ENCODE measurements around the gene FAM229A. TPM values are rescaled to one million over a fixed set of nuclear protein-coding genes. Genes with fewer than 3 reads are reported as not detected.

Gene FAM229A
- total and polyA plus RNA-seq, 10 donors = 10.5 to 27.6 (median 14.0) TPM

DNA sequence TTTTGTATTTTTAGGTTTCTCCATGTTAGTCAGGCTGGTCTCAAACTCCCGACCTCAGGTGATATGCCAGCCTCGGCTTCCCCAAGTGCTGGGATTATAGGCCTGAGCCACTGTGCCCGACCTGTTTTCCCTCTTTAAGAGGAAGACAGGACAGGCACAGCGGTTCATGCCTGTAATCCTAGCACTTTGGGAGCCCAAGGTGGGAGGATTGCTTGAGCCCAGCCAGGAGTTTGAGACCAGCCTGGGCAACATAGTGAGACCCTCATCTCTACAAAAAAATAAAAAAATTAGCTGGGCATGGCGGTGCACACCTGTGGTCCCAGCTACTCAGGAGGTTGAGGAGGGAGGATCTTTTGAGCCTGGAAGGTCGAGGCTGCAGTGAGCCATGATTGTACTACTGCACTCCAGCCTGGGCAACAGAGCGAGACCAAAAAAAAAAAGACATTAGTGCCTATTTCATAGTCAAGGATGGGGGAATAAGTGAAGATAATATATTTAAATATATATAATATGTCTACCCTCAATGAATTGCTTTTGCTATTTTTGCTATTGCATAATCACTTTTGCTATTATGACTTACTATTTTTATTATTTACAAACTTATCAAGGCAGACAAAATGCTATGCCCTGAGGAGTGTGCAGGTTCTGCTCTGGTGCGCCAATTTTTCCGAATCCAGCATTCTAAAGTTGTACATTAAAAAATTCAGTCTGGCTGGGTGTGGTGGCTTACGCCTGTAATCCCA, 44.0 kb downstream of the FAM229A start:
- Histone ChIP-seq H3K27ac (peak overlapping the region in 2 of 8 donors; percentile 58 to 76), H3K4me1 (peaks cover 12 to 92% (median 69%) of the 10 kb centered on the region in 6 donors), H3K9me3 (no peaks in the 10 kb centered on the region), H3K36me3 (peaks cover 0 to 77% (median 14%) of the 10 kb centered on the region in 6 donors), H3K27me3 (replicated peaks in 1 of 7) (no peaks in the 10 kb centered on the region), H3K4me3 (no peak overlapping the region)
- 94 to 97% (median 94%) methylated on average over 10 of the region's 10 CpGs for WGBS, 5 donors
- intact Hi-C loops (cut with DNase I; ENCODE audit: low total_unique reads) = no loop called here
- no peak for DNase-seq
- no peak for TF ChIP-seq POLR2A (IDR thresholded peaks at IDR 0.05)
- TF ChIP-seq, protein P1, sequence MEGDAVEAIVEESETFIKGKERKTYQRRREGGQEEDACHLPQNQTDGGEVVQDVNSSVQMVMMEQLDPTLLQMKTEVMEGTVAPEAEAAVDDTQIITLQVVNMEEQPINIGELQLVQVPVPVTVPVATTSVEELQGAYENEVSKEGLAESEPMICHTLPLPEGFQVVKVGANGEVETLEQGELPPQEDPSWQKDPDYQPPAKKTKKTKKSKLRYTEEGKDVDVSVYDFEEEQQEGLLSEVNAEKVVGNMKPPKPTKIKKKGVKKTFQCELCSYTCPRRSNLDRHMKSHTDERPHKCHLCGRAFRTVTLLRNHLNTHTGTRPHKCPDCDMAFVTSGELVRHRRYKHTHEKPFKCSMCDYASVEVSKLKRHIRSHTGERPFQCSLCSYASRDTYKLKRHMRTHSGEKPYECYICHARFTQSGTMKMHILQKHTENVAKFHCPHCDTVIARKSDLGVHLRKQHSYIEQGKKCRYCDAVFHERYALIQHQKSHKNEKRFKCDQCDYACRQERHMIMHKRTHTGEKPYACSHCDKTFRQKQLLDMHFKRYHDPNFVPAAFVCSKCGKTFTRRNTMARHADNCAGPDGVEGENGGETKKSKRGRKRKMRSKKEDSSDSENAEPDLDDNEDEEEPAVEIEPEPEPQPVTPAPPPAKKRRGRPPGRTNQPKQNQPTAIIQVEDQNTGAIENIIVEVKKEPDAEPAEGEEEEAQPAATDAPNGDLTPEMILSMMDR (IDR thresholded peaks at IDR 0.05 in 8 of 11, conservative IDR thresholded peaks at IDR 0.05 in 3 of 11) = no peak
- no peak for TF ChIP-seq POLR2AphosphoS5 (IDR thresholded peaks at IDR 0.05)

DNA sequence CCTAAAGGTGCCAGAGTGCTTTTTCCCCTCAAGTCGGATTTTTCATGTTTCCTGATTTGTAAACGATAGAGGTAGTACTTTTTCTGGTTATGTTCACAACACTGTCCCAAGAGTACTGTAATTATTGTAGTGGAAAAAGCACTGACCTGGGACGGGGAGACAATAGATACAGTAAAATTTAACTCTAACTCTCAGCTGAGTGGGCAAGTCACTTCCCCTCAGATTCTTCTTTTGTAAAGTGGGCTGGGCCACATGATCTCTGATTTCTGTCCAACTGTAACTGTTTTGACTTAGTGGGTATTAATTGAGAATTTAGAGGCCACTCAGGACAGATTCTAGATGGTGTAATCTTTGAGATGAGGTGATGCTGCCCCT, 45.4 kb downstream of the FAM229A start:
- TF ChIP-seq POLR2A (IDR thresholded peaks at IDR 0.05) (no peak), POLR2AphosphoS5 (IDR thresholded peaks at IDR 0.05) (no peak)
- TF ChIP-seq, protein P1 (IDR thresholded peaks at IDR 0.05 in 8 of 11, conservative IDR thresholded peaks at IDR 0.05 in 3 of 11) = no peak
- peaks cover 0 to 66% (median 14%) of the 10 kb centered on the region in 6 donors for H3K36me3 ChIP-seq
- peak overlapping the region in 6 of 8 donors; percentile 29 to 76 (median 57) for H3K27ac ChIP-seq
- no peaks in the 10 kb centered on the region for H3K27me3 ChIP-seq (replicated peaks in 1 of 7)
- H3K4me1 ChIP-seq = peaks cover 7 to 92% (median 61%) of the 10 kb centered on the region in 6 donors
- no peak for DNase-seq
- intact Hi-C loops (cut with DNase I; ENCODE audit: low total_unique reads) = no loop called here
- peak overlapping the region in 1 of 8 donors; percentile 19 for H3K4me3 ChIP-seq
- H3K9me3 ChIP-seq = no peaks in the 10 kb centered on the region
- 54 to 78% (median 66%) methylated on average over 3 of the region's 3 CpGs for WGBS, 5 donors

DNA sequence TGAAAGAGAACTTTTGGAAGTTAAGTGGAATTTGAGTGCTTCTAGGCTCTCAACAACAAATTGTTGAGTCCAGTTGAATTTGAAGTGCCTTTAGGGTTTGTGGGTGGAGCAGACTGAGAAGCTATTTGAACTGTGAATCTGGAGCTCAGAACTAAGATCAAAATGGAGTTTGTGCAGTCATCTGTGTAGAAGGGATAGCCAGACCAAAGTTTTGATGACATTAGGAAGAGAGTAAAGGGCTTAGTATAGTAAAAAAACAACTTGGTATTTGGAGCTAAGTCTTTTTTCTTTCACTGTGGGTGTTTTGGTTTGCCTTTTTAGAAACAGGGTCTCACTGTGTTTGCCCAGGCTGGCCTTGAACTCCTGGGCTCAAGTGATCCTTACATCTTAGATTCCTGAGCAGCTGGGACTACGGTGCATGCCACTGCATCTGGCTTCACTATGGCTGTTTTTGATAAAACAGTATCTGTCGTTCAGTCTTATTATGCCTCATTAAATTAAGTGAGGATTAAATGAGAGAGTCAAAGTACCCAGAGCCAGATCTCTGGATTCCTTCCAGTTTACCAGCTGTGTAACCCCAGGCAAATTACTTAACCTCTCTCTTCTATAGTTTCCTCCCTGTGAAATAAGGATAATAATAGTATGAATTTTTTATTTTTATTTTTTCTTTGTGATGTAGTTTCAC, 50.4 kb downstream of the FAM229A start:
- Histone ChIP-seq H3K27ac (peak overlapping the region in 3 of 8 donors; percentile 5 to 41 (median 32)), H3K27me3 (replicated peaks in 1 of 7) (no peaks in the 10 kb centered on the region), H3K36me3 (peaks cover 0 to 29% (median 3%) of the 10 kb centered on the region in 6 donors), H3K4me1 (peaks cover 3 to 92% (median 55%) of the 10 kb centered on the region in 6 donors), H3K4me3 (no peak overlapping the region), H3K9me3 (no peaks in the 10 kb centered on the region)
- WGBS, 5 donors = 42 to 82% (median 64%) methylated on average over 2 of the region's 2 CpGs
- TF ChIP-seq POLR2A (IDR thresholded peaks at IDR 0.05) (no peak), POLR2AphosphoS5 (IDR thresholded peaks at IDR 0.05) (no peak)
- TF ChIP-seq, protein P1 (IDR thresholded peaks at IDR 0.05 in 8 of 11, conservative IDR thresholded peaks at IDR 0.05 in 3 of 11) = no peak
- intact Hi-C loops (cut with DNase I; ENCODE audit: low total_unique reads) = no loop called here
- DNase-seq = no peak

Other genes starting within 250 kb of the FAM229A start
- 10 to 100 TPM; 39.2 to 49.3 (median 42.9) TPM for gene TXLNA, start 182.8 kb downstream of the FAM229A start, total RNA-seq
- 10 to 100 TPM in 1 of 3 donors, 1 to 10 TPM in 2; 8.7 to 24.8 (median 8.9) TPM for gene TXLNA, start 182.8 kb downstream of the FAM229A start, polyA plus RNA-seq
- 1 to 10 TPM; 3.9 to 8.2 (median 5.1) TPM for gene CCDC28B, start 161.9 kb downstream of the FAM229A start, total RNA-seq
- gene CCDC28B, start 161.9 kb downstream of the FAM229A start, polyA plus RNA-seq = 10 to 100 TPM; 13.1 to 22.4 (median 13.5) TPM
- 1 to 10 TPM; 1.2 to 2.4 (median 1.5) TPM for gene IQCC, start 156.8 kb downstream of the FAM229A start, total RNA-seq
- 1 to 10 TPM; 1.6 to 2.4 (median 2.1) TPM for gene IQCC, start 156.8 kb downstream of the FAM229A start, polyA plus RNA-seq
- not detected for gene DCDC2B, start 153.4 kb downstream of the FAM229A start, total RNA-seq
- gene DCDC2B, start 153.4 kb downstream of the FAM229A start, polyA plus RNA-seq = under 1 TPM in 1 of 3 donors, not detected in 2; 0.03 TPM
- 10 to 100 TPM; 18.4 to 30.2 (median 27.2) TPM for gene TMEM234, start 140.1 kb downstream of the FAM229A start, total RNA-seq
- 10 to 100 TPM in 2 of 3 donors, 1 to 10 TPM in 1; 7.7 to 14.9 (median 11.1) TPM for gene TMEM234, start 140.1 kb downstream of the FAM229A start, polyA plus RNA-seq
- gene EIF3I, start 140.1 kb downstream of the FAM229A start, total RNA-seq = 100 to 1,000 TPM in 6 of 7 donors, 10 to 100 TPM in 1; 94.5 to 122 (median 104) TPM
- 100 to 1,000 TPM; 144 to 182 (median 155) TPM for gene EIF3I, start 140.1 kb downstream of the FAM229A start, polyA plus RNA-seq
- gene FAM167B, start 115.3 kb downstream of the FAM229A start, total RNA-seq = 1 to 10 TPM in 5 of 7 donors, under 1 TPM in 1, not detected in 1; 0.54 to 2.3 (median 1.3) TPM
- 1 to 10 TPM; 2.3 to 2.7 (median 2.7) TPM for gene FAM167B, start 115.3 kb downstream of the FAM229A start, polyA plus RNA-seq
- gene LCK, start 111.2 kb downstream of the FAM229A start, total RNA-seq = 10 to 100 TPM; 43.0 to 84.5 (median 58.7) TPM
- gene LCK, start 111.2 kb downstream of the FAM229A start, polyA plus RNA-seq = 10 to 100 TPM; 37.9 to 47.8 (median 42.8) TPM
- 100 to 1,000 TPM in 4 of 7 donors, 10 to 100 TPM in 3; 83.0 to 116 (median 103) TPM for gene HDAC1, start 70.4 kb downstream of the FAM229A start, total RNA-seq
- gene HDAC1, start 70.4 kb downstream of the FAM229A start, polyA plus RNA-seq = 100 to 1,000 TPM in 1 of 3 donors, 10 to 100 TPM in 2; 91.0 to 108 (median 92.6) TPM
- 10 to 100 TPM; 25.7 to 73.8 (median 60.0) TPM for gene MARCKSL1, start 26.3 kb downstream of the FAM229A start, total RNA-seq
- gene MARCKSL1, start 26.3 kb downstream of the FAM229A start, polyA plus RNA-seq = 100 to 1,000 TPM in 1 of 3 donors, 10 to 100 TPM in 2; 73.5 to 120 (median 88.8) TPM
- 1 to 10 TPM in 6 of 7 donors, under 1 TPM in 1; 0.60 to 6.6 (median 3.9) TPM for gene TSSK3, start 54 bp upstream of the FAM229A start, total RNA-seq
- gene TSSK3, start 54 bp upstream of the FAM229A start, polyA plus RNA-seq = 1 to 10 TPM in 1 of 3 donors, under 1 TPM in 2; 0.15 to 2.9 (median 0.27) TPM
- 10 to 100 TPM; 65.3 to 95.8 (median 77.0) TPM for gene BSDC1, start 32.0 kb upstream of the FAM229A start, total RNA-seq
- 10 to 100 TPM; 18.4 to 39.5 (median 20.1) TPM for gene BSDC1, start 32.0 kb upstream of the FAM229A start, polyA plus RNA-seq
- not detected for gene ZBTB8B, start 102.6 kb upstream of the FAM229A start, total RNA-seq
- gene ZBTB8B, start 102.6 kb upstream of the FAM229A start, polyA plus RNA-seq = under 1 TPM in 1 of 3 donors, not detected in 2; under 0.01 TPM
- gene ZBTB8A, start 176.9 kb upstream of the FAM229A start, total RNA-seq = 1 to 10 TPM; 1.8 to 4.0 (median 2.8) TPM
- under 1 TPM; 0.35 to 0.67 (median 0.62) TPM for gene ZBTB8A, start 176.9 kb upstream of the FAM229A start, polyA plus RNA-seq

Data from spleen (tissue), 11 donors.